Trophoblast cell (in vitro differentiated cells and primary cell): Measurements from ENCODE around the gene SNRNP70.

Source experiments
- DNase-seq, 2 donors: peaks; one replicate each; pipeline ENCODE4 v3.0.0-alpha.2; 2016
- H2AFZ ChIP-seq: 2 replicates; pipeline ENCODE4 v1.6.1; 2013; ENCODE audit warnings: low read length, moderate library complexity, mild to moderate bottlenecking; ENCODE audit not compliant: insufficient read depth, poor library complexity
- H2AK5ac ChIP-seq: 2 replicates; pipeline ENCODE4 v1.6.1; 2013; ENCODE audit warnings: mild to moderate bottlenecking, low read length
- H2BK120ac ChIP-seq: 2 replicates; pipeline ENCODE4 v1.6.1; 2013; ENCODE audit warnings: low read length, mild to moderate bottlenecking, moderate library complexity; ENCODE audit not compliant: insufficient read depth, poor library complexity
- H2BK12ac ChIP-seq: 2 replicates; pipeline ENCODE4 v1.6.1; 2013; ENCODE audit warnings: mild to moderate bottlenecking, low read length, moderate library complexity
- H2BK5ac ChIP-seq: 2 replicates; pipeline ENCODE4 v1.6.1; 2013; ENCODE audit warnings: low read length, low read depth, moderate library complexity, mild to moderate bottlenecking; ENCODE audit not compliant: poor library complexity
- H3K14ac ChIP-seq: 2 replicates; pipeline ENCODE4 v1.6.1; 2013; ENCODE audit warnings: mild to moderate bottlenecking, low read length
- H3K18ac ChIP-seq: 2 replicates; pipeline ENCODE4 v1.6.1; 2013; ENCODE audit warnings: mild to moderate bottlenecking, low read length
- H3K23ac ChIP-seq: 2 replicates; pipeline ENCODE4 v1.6.1; 2013; ENCODE audit warnings: low read length
- H3K27ac ChIP-seq: 2 replicates; pipeline ENCODE4 v1.5.1; 2013; ENCODE audit warnings: low read depth, mild to moderate bottlenecking, inconsistent platforms, low read length, moderate library complexity
- H3K27me3 ChIP-seq: 2 replicates; pipeline ENCODE4 v1.6.1; 2013; ENCODE audit warnings: inconsistent platforms, mild to moderate bottlenecking, low read length, moderate library complexity; ENCODE audit not compliant: insufficient read depth
- H3K36me3 ChIP-seq, 2 experiments: 1 replicate in 1 of 2; 2 replicates in 1 of 2; pipeline ENCODE4 v1.6.1; 2013; ENCODE audit warnings: low read length in 2 of 2, mild to moderate bottlenecking in 2 of 2, moderate library complexity in 1 of 2; ENCODE audit not compliant: insufficient read depth in 2 of 2, control insufficient read depth in 1 of 2
- H3K4ac ChIP-seq: 2 replicates; pipeline ENCODE4 v1.6.1; 2013; ENCODE audit warnings: low read depth, mild to moderate bottlenecking, low read length, moderate library complexity
- H3K4me1 ChIP-seq, 2 experiments: 1 replicate in 1 of 2; 2 replicates in 1 of 2; pipeline ENCODE4 v1.6.1; 2013; ENCODE audit warnings: low read length in 2 of 2, mild to moderate bottlenecking in 2 of 2, moderate library complexity in 1 of 2; ENCODE audit not compliant: insufficient read depth in 2 of 2, control insufficient read depth in 1 of 2
- H3K4me2 ChIP-seq: 2 replicates; pipeline ENCODE4 v1.6.1; 2013; ENCODE audit warnings: inconsistent platforms, mild to moderate bottlenecking, low read length, moderate library complexity
- H3K4me3 ChIP-seq: 2 replicates; pipeline ENCODE4 v1.5.1; 2013; ENCODE audit warnings: mild to moderate bottlenecking, low read depth, low read length, inconsistent platforms
- H3K79me1 ChIP-seq: one replicate; pipeline ENCODE4 v1.6.1; 2013; ENCODE audit warnings: low read length
- H3K79me2 ChIP-seq: 2 replicates; pipeline ENCODE4 v1.6.1; 2013; ENCODE audit warnings: low read length, mild to moderate bottlenecking; ENCODE audit not compliant: control insufficient read depth, insufficient read depth, poor library complexity
- H3K9ac ChIP-seq: 2 replicates; pipeline ENCODE4 v1.6.1; 2013; ENCODE audit warnings: mild to moderate bottlenecking, low read length
- H3K9me3 ChIP-seq: 2 replicates; pipeline ENCODE4 v1.6.1; 2013; ENCODE audit warnings: low read depth, mild to moderate bottlenecking, control low read depth, inconsistent platforms, low read length; ENCODE audit not compliant: insufficient read depth
- H4K12ac ChIP-seq: 2 replicates; pipeline ENCODE4 v1.6.1; 2013; ENCODE audit warnings: low read depth, mild to moderate bottlenecking, low read length, moderate library complexity
- H4K8ac ChIP-seq: 2 replicates; pipeline ENCODE4 v1.6.1; 2013; ENCODE audit warnings: low read depth, mild to moderate bottlenecking, low read length, moderate library complexity
- H4K91ac ChIP-seq: one replicate; pipeline ENCODE4 v1.6.1; 2013; ENCODE audit warnings: low read depth, mild to moderate bottlenecking, low read length, moderate library complexity
- WGBS: extraction: QIAGEN DNeasy Blood & Tissue Kit; methylation state at CpG from one replicate; pipeline ENCODE4 v1.1.7; 2013; ENCODE audit warnings: missing lambda C conversion rate; ENCODE audit not compliant: insufficient read length, insufficient coverage; ENCODE audit errors: extremely low coverage; 5-methylcytosine and 5-hydroxymethylcytosine counted together

SNRNP70 gene

GRCh38 chr19:49114630-49115363 is 29.5 kb downstream of the SNRNP70 start:
- Histone ChIP-seq H4K12ac (peak overlapping the region; percentile 39), H3K79me2 (peaks cover 7% of the 10 kb centered on the region), H3K4me2 (peak overlapping the region; percentile 96), H2AFZ (peak overlapping the region; percentile 53), H2BK5ac (peak overlapping the region; percentile 67), H3K79me1 (peaks cover 13% of the 10 kb centered on the region), H3K18ac (peak overlapping the region; percentile 48), H3K23ac (no peak overlapping the region), H3K14ac (peak overlapping the region; percentile 63), H3K4me1 (peaks cover 11 to 22% of the 10 kb centered on the region in 2 experiments), H3K4me3 (peak overlapping the region; percentile 80), H3K9ac (peak overlapping the region; percentile 73), H4K91ac (peak overlapping the region; percentile 80), H2BK120ac (peak overlapping the region; percentile 67), H4K8ac (peak overlapping the region; percentile 34), H3K36me3 (peaks cover 4 to 8% of the 10 kb centered on the region in 2 experiments), H2BK12ac (peak overlapping the region; percentile 8), H3K9me3 (peaks cover 3% of the 10 kb centered on the region), H2AK5ac (peak overlapping the region; percentile 71), H3K27ac (peak overlapping the region; percentile 38), H3K4ac (peak overlapping the region; percentile 34), H3K27me3 (no peaks in the 10 kb centered on the region)
- no peak for DNase-seq
- no CpG with 5 or more reads among the region's 68 CpGs for WGBS

GRCh38 chr19:49116544-49116943 is 31.3 kb downstream of the SNRNP70 start:
- no peak overlapping the region for H2BK12ac ChIP-seq
- peaks cover 3% of the 10 kb centered on the region for H3K9me3 ChIP-seq
- H3K14ac ChIP-seq, result no peak overlapping the region
- no peak overlapping the region for H3K4ac ChIP-seq
- no peak overlapping the region for H4K91ac ChIP-seq
- no peak overlapping the region for H2BK5ac ChIP-seq
- WGBS, result no CpG with 5 or more reads among the region's 1 CpG
- H2BK120ac ChIP-seq, result no peak overlapping the region
- H3K36me3 ChIP-seq, result peaks cover 2 to 6% of the 10 kb centered on the region in 2 experiments
- H4K8ac ChIP-seq, result no peak overlapping the region
- no peak overlapping the region for H3K23ac ChIP-seq
- no peak overlapping the region for H3K4me2 ChIP-seq
- no peak overlapping the region for H3K18ac ChIP-seq
- no peak overlapping the region for H3K27ac ChIP-seq
- H3K4me1 ChIP-seq, result peaks cover 12 to 23% of the 10 kb centered on the region in 2 experiments
- H3K4me3 ChIP-seq, result no peak overlapping the region
- H3K27me3 ChIP-seq, result peaks cover 3% of the 10 kb centered on the region
- no peak overlapping the region for H2AFZ ChIP-seq
- H4K12ac ChIP-seq, result no peak overlapping the region
- H3K79me1 ChIP-seq, result peaks cover 13% of the 10 kb centered on the region
- H3K9ac ChIP-seq, result no peak overlapping the region
- H2AK5ac ChIP-seq, result no peak overlapping the region
- no peak for DNase-seq
- peaks cover 7% of the 10 kb centered on the region for H3K79me2 ChIP-seq

GRCh38 chr19:49117677-49118564 is 32.7 kb downstream of the SNRNP70 start:
- Histone ChIP-seq H3K79me2 (peaks cover 7% of the 10 kb centered on the region), H3K4me1 (peaks cover 12 to 23% of the 10 kb centered on the region in 2 experiments), H3K27me3 (peaks cover 3% of the 10 kb centered on the region), H2AK5ac (peak overlapping the region; percentile 32), H2AFZ (peak overlapping the region; percentile 80), H3K18ac (peak overlapping the region; percentile 11), H4K12ac (peak overlapping the region; percentile 27), H2BK120ac (no peak overlapping the region), H3K9me3 (peaks cover 3% of the 10 kb centered on the region), H3K4me2 (peak overlapping the region; percentile 87), H3K4me3 (peak overlapping the region; percentile 64), H2BK5ac (peak overlapping the region; percentile 10), H2BK12ac (peak overlapping the region; percentile 15), H3K9ac (peak overlapping the region; percentile 23), H3K14ac (peak overlapping the region; percentile 98), H4K8ac (peak overlapping the region; percentile 92), H3K4ac (peak overlapping the region; percentile 17), H3K36me3 (peaks cover 2 to 6% of the 10 kb centered on the region in 2 experiments), H3K23ac (no peak overlapping the region), H3K27ac (peak overlapping the region; percentile 79), H3K79me1 (peaks cover 13% of the 10 kb centered on the region), H4K91ac (peak overlapping the region; percentile 3)
- no peak for DNase-seq
- WGBS, result no CpG with 5 or more reads among the region's 26 CpGs
